SH-SY5Y (cell line): Measurements from ENCODE around the gene SEPTIN8.

Source experiments
- GATA2 ChIP-seq: IDR thresholded peaks from 2 replicates; pipeline ENCODE4 v1.6.1; 2011; ENCODE audit warnings: mild to moderate bottlenecking, low read depth, low read length
- GATA3 ChIP-seq: IDR thresholded peaks from 2 replicates; pipeline ENCODE4 v1.6.1; 2011; ENCODE audit warnings: low read depth, mild to moderate bottlenecking, low read length, moderate library complexity

DNA sequence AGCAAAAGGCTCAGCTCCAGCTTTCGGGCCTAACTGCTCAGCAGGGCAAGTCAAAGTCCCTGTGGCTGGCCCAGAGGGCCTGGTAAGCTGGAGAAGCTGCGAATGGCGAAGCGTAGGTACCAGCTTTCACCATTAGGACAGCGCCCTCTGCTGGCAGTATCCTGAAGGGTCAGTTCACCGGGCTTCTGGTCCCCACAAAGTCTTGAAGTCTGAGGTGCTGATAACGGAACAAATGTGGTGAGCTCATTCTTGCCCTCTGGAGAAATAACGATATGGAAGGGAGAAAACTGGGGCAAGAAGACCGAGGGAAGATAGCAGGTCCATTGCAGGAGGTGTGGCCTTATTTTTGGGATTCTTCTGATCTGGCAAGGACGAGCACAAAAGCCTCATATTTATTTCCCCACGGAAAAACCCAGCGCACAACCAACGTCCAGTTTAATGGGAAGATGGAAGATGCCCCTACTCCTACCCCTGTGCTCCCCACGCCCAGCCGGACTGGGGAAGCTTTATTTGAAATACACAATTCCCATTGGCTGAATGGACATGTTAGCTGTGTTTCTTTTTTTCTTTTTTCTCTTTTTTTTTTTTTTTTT is 43.2 kb upstream of the SEPTIN8 start:
- no peak for TF ChIP-seq GATA3
- no peak for TF ChIP-seq GATA2
